Tibial nerve (tissue), 4 donors: ENCODE data around the gene SPTA1.

Experiments
- EP300 ChIP-seq, 2 donors: sonication (generic); formaldehyde crosslinking; IDR thresholded peaks; one replicate each; pipeline ENCODE4 v1.6.1; 2017; ENCODE audit warnings: antibody characterized with exemption in 2 of 2, mild to moderate bottlenecking in 1 of 2
- POLR2A ChIP-seq, 2 donors: fragments of 450-650 bp; IDR thresholded peaks; one replicate each; pipeline ENCODE4 v1.6.1; 2017; ENCODE audit warnings: antibody characterized with exemption in 2 of 2, mild to moderate bottlenecking in 2 of 2, moderate library complexity in 2 of 2
- TF ChIP-seq, protein P1 (sequence below), 5 experiments: fragments of 200-600 bp in 3 of 5; fragments of 450-650 bp in 2 of 5; sonication (generic) in 3 of 5; IDR thresholded peaks; one replicate each; pipeline ENCODE4 v1.5.1; 2016 to 2019; ENCODE audit warnings: antibody characterized with exemption in 5 of 5, mild to moderate bottlenecking in 3 of 5, moderate library complexity in 2 of 5

GRCh38 chr1:158724442-158724841 lies 37.9 kb upstream of the SPTA1 start:
- TF ChIP-seq EP300 (IDR thresholded peaks at IDR 0.05): no peak
- TF ChIP-seq, protein P1, sequence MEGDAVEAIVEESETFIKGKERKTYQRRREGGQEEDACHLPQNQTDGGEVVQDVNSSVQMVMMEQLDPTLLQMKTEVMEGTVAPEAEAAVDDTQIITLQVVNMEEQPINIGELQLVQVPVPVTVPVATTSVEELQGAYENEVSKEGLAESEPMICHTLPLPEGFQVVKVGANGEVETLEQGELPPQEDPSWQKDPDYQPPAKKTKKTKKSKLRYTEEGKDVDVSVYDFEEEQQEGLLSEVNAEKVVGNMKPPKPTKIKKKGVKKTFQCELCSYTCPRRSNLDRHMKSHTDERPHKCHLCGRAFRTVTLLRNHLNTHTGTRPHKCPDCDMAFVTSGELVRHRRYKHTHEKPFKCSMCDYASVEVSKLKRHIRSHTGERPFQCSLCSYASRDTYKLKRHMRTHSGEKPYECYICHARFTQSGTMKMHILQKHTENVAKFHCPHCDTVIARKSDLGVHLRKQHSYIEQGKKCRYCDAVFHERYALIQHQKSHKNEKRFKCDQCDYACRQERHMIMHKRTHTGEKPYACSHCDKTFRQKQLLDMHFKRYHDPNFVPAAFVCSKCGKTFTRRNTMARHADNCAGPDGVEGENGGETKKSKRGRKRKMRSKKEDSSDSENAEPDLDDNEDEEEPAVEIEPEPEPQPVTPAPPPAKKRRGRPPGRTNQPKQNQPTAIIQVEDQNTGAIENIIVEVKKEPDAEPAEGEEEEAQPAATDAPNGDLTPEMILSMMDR (IDR thresholded peaks at IDR 0.05): no peak
- no peak for TF ChIP-seq POLR2A (IDR thresholded peaks at IDR 0.05)
